ENCODE results near the gene TOP2A.

GRCh38 chr17:40374821-40375498 lies 42.7 kb downstream of the TOP2A start:
- no peak for TF ChIP-seq CTCF (IDR thresholded peaks at IDR 0.05; ENCODE audit: poor library complexity, severe bottlenecking)
- no peak for TF ChIP-seq EP300 (conservative IDR thresholded peaks at IDR 0.05; ENCODE audit: poor library complexity, severe bottlenecking)
- TF ChIP-seq SMC3 (conservative IDR thresholded peaks at IDR 0.05; ENCODE audit: poor library complexity), result no peak
- no peak for TF ChIP-seq REST (IDR thresholded peaks at IDR 0.05; ENCODE audit: borderline replicate concordance)
- TF ChIP-seq MXI1 (conservative IDR thresholded peaks at IDR 0.05; ENCODE audit: poor library complexity, severe bottlenecking), result no peak
- no peak for TF ChIP-seq POLR2AphosphoS5 (IDR thresholded peaks at IDR 0.05)
- no peak for TF ChIP-seq EZH2 (IDR thresholded peaks at IDR 0.05; ENCODE audit: borderline replicate concordance, insufficient read depth, low read length, poor library complexity, severe bottlenecking)
- no peak for TF ChIP-seq RAD21 (conservative IDR thresholded peaks at IDR 0.05)

Data from neural cell (in vitro differentiated cells).